KBM-7 (cell line): ENCODE results near the gene MKRN3.

Experiments
- DNase-seq: peaks from one replicate; pipeline ENCODE4 v3.0.0-alpha.2; 2015
- in situ Hi-C: fragments of 300-500 bp; cut with MboI; formaldehyde crosslinking; loops from 2 replicates; pipeline ENCODE4 v1.14.3; 2020; ENCODE audit warnings: low sequenced_read_pairs, low pct_unique_long_range_greater_than_20kb, mixed read lengths

The MKRN3 gene

GRCh38 chr15:23565395-23566070 is at the start of gene MKRN3:
TSS of gene MKRN3 (plus strand) at chr15:23565674. CDS start at chr15:23565783, 109 bp downstream.
- in situ Hi-C loops, result no loop called here
- DNase-seq, result no peak

- no peak for DNase-seq
- in situ Hi-C loops, result no loop called here
Measured at GRCh38 chr15:23516866-23517265, 48.6 kb upstream of the MKRN3 start.

GRCh38 chr15:23518104-23518503 is 47.4 kb upstream of the MKRN3 start:
- DNase-seq, result no peak
- in situ Hi-C loops, result no loop called here

- no peak for DNase-seq
- in situ Hi-C loops, result no loop called here
Measured at GRCh38 chr15:23524816-23525215, 40.7 kb upstream of the MKRN3 start.

GRCh38 chr15:23529891-23530290 is 35.6 kb upstream of the MKRN3 start:
- DNase-seq, result no peak
- in situ Hi-C loops, result no loop called here

GRCh38 chr15:23532024-23532423 is 33.5 kb upstream of the MKRN3 start:
- DNase-seq, result no peak
- in situ Hi-C loops, result no loop called here

GRCh38 chr15:23536659-23537058 is 28.8 kb upstream of the MKRN3 start:
- in situ Hi-C loops, result no loop called here
- no peak for DNase-seq

GRCh38 chr15:23538648-23539047 is 26.8 kb upstream of the MKRN3 start:
- in situ Hi-C loops, result no loop called here
- no peak for DNase-seq

GRCh38 chr15:23539892-23540291 is 25.6 kb upstream of the MKRN3 start:
- in situ Hi-C loops, result no loop called here
- DNase-seq, result no peak

GRCh38 chr15:23546158-23546557 is 19.3 kb upstream of the MKRN3 start:
- in situ Hi-C loops, result no loop called here
- DNase-seq, result no peak

- no peak for DNase-seq
Measured at GRCh38 chr15:23548071-23548470, 17.4 kb upstream of the MKRN3 start.

GRCh38 chr15:23561914-23562313 is 3.6 kb upstream of the MKRN3 start:
- DNase-seq, result no peak
- in situ Hi-C loops, result no loop called here

More at GRCh38 chr15:23548071-23548470, 17.4 kb upstream of the MKRN3 start:
- in situ Hi-C loops, result no loop called here

GRCh38 chr15:23564821-23565394 is 566 bp upstream of the MKRN3 start:
- no peak for DNase-seq
- in situ Hi-C loops, result no loop called here

- DNase-seq, result no peak
- in situ Hi-C loops, result no loop called here
Measured at GRCh38 chr15:23566071-23566554, 639 bp downstream of the MKRN3 start.

GRCh38 chr15:23566651-23567050 is 1.2 kb downstream of the MKRN3 start:
- in situ Hi-C loops, result no loop called here
- DNase-seq, result no peak

GRCh38 chr15:23567921-23568320 is 2.4 kb downstream of the MKRN3 start:
- DNase-seq, result no peak
- in situ Hi-C loops, result no loop called here

GRCh38 chr15:23569151-23569925 is 3.9 kb downstream of the MKRN3 start:
- in situ Hi-C loops, result no loop called here
- DNase-seq, result no peak

GRCh38 chr15:23570486-23570885 is 5.0 kb downstream of the MKRN3 start:
- in situ Hi-C loops, result no loop called here
- DNase-seq, result no peak

GRCh38 chr15:23572844-23573243 is 7.4 kb downstream of the MKRN3 start:
- in situ Hi-C loops, result no loop called here
- no peak for DNase-seq

GRCh38 chr15:23574742-23575141 is 9.3 kb downstream of the MKRN3 start:
- DNase-seq, result no peak
- in situ Hi-C loops, result no loop called here
